Measurements from ENCODE around the gene HOXD8.

Gene HOXD8

GRCh38 chr2:176145085-176145969, 15.8 kb downstream of the HOXD8 start:
- TF ChIP-seq CTCF (IDR thresholded peaks at IDR 0.05; ENCODE audit: low read depth, low read length): no peak
- DNase-seq (ENCODE audit: extremely low read depth, low read depth): no peak

- DNase-seq (ENCODE audit: extremely low read depth, low read depth): no peak
- TF ChIP-seq CTCF (IDR thresholded peaks at IDR 0.05; ENCODE audit: low read depth, low read length): no peak
Measured at GRCh38 chr2:176146101-176146500, 16.6 kb downstream of the HOXD8 start.

- DNase-seq (ENCODE audit: extremely low read depth, low read depth): no peak
Measured at GRCh38 chr2:176146645-176147044, 17.1 kb downstream of the HOXD8 start.

GRCh38 chr2:176147210-176147799, 17.8 kb downstream of the HOXD8 start:
- TF ChIP-seq CTCF (IDR thresholded peaks at IDR 0.05; ENCODE audit: low read depth, low read length): no peak
- DNase-seq (ENCODE audit: extremely low read depth, low read depth): no peak

More at GRCh38 chr2:176146645-176147044, 17.1 kb downstream of the HOXD8 start:
- no peak for TF ChIP-seq CTCF (IDR thresholded peaks at IDR 0.05; ENCODE audit: low read depth, low read length)

GRCh38 chr2:176147800-176148496, 18.4 kb downstream of the HOXD8 start:
- no peak for TF ChIP-seq CTCF (IDR thresholded peaks at IDR 0.05; ENCODE audit: low read depth, low read length)
- no peak for DNase-seq (ENCODE audit: extremely low read depth, low read depth)

GRCh38 chr2:176148751-176149421, 19.4 kb downstream of the HOXD8 start:
- DNase-seq (ENCODE audit: extremely low read depth, low read depth): no peak
- TF ChIP-seq CTCF (IDR thresholded peaks at IDR 0.05; ENCODE audit: low read depth, low read length): no peak

All from AG09319 (cell line).